Measurements from ENCODE around the gene DPH3.

DNA sequence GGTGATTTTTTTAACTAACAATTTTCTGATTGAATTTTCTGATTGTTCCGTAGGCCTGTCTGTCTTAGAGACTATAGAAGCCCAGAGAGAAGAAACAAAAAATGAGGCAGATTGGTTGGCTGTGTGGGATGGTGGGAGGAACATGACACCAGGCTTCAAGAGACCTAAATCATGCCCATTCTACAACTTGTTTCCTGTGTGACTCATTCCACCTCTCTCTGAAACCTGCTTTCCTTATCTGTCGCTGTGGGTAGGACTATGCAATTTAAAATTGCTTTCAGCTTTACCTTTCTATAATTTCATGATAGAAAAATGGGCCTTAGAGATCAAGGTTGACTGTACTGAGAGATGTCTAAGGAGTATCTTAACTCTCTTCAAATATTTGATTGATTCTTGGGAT is 44.8 kb upstream of the DPH3 start:
- no peak for TF ChIP-seq NR3C1 (CRISPR knock-in tag; conservative IDR thresholded peaks at IDR 0.05; ENCODE audit: low read depth)
- TF ChIP-seq TEAD4 (CRISPR knock-in tag; IDR thresholded peaks at IDR 0.05) = no peak
